Thyroid gland (tissue), 4 donors: Measurements from ENCODE around the gene APOL3.
"Not testable (repeated sequence)": the region's sequence is repeated elsewhere in the genome, so short reads cannot be mapped to it uniquely, and the experiment has no call there.

Experiments used
- CTCF ChIP-seq, 6 experiments: fragments of 200-600 bp in 3 of 6; fragments of 450-650 bp in 3 of 6; sonication (generic) in 3 of 6; IDR thresholded peaks; one replicate each; pipeline ENCODE4 v1.5.1; 2016 to 2019; ENCODE audit warnings: antibody characterized with exemption in 6 of 6, mild to moderate bottlenecking in 2 of 6, inconsistent platforms in 1 of 6, moderate library complexity in 1 of 6
- POLR2A ChIP-seq, 2 donors: fragments of 450-650 bp; IDR thresholded peaks; one replicate each; pipeline ENCODE4 v1.6.1; 2017; ENCODE audit warnings: antibody characterized with exemption in 2 of 2, mild to moderate bottlenecking in 2 of 2, moderate library complexity in 1 of 2

GRCh38 chr22:36100908-36101307 lies 59.6 kb downstream of the APOL3 start:
- not testable (repeated sequence) for TF ChIP-seq CTCF, POLR2A (IDR thresholded peaks at IDR 0.05)
